Parathyroid adenoma (tissue), 2 donors: ENCODE data around the gene SH3GL3.

ENCODE experiments used
- H2AFZ ChIP-seq: fragments of 300-600 bp; sonication (generic); one replicate; pipeline ENCODE4 v1.7.0; 2017; ENCODE audit warnings: antibody characterized with exemption, mild to moderate bottlenecking
- H3K27ac ChIP-seq: fragments of 300-600 bp; sonication (generic); one replicate; pipeline ENCODE4 v1.7.0; 2017
- H3K27me3 ChIP-seq: fragments of 300-600 bp; sonication (generic); one replicate; pipeline ENCODE4 v1.7.0; 2017; ENCODE audit warnings: low read length; ENCODE audit not compliant: control insufficient read depth, insufficient read depth
- H3K36me3 ChIP-seq: fragments of 300-600 bp; sonication (generic); one replicate; pipeline ENCODE4 v1.7.0; 2017; ENCODE audit warnings: low read length; ENCODE audit not compliant: control insufficient read depth, insufficient read depth
- H3K4me1 ChIP-seq: fragments of 300-600 bp; sonication (generic); one replicate; pipeline ENCODE4 v1.7.0; 2017; ENCODE audit warnings: control low read depth
- H3K4me2 ChIP-seq: fragments of 300-600 bp; sonication (generic); one replicate; pipeline ENCODE4 v1.7.0; 2017; ENCODE audit warnings: low read length
- H3K4me3 ChIP-seq: fragments of 300-600 bp; sonication (generic); one replicate; pipeline ENCODE4 v1.7.0; 2017; ENCODE audit warnings: low read depth, low read length
- H3K79me2 ChIP-seq: fragments of 300-600 bp; sonication (generic); one replicate; pipeline ENCODE4 v1.7.0; 2017; ENCODE audit warnings: control low read depth
- H3K9ac ChIP-seq: fragments of 300-600 bp; sonication (generic); one replicate; pipeline ENCODE4 v1.7.0; 2017; ENCODE audit warnings: mild to moderate bottlenecking
- H3K9me3 ChIP-seq: fragments of 300-600 bp; sonication (generic); one replicate; pipeline ENCODE4 v1.7.0; 2017; ENCODE audit warnings: low read length; ENCODE audit not compliant: control insufficient read depth
- CTCF ChIP-seq: fragments of 300-600 bp; sonication (generic); IDR thresholded peaks from one replicate; pipeline ENCODE4 v1.7.0; 2017; ENCODE audit warnings: antibody characterized with exemption, mild to moderate bottlenecking
- donor health status: primary hyperparathyroidism.

The SH3GL3 gene

DNA sequence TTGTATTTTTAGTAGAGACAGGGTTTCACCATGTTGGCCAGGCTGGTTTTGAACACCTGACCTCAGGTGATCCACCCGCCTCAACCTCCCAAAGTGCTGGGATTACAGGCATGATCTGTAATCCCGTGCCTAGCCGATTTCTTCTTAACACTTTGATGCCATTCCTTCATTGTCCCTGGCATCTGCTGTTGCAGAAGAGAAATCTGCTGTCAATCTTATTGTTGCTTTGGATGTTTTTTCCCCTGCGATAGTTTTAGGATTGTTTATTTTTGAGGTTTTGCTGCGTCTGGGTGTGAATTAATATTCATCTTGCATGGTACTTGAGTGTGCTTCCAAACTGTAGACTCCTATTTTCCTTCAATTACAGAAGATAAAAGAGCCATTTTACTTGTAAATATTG is 107.4 kb downstream of the SH3GL3 start:
- no peaks in the 10 kb centered on the region for H3K79me2 ChIP-seq
- no peak overlapping the region for H3K27ac ChIP-seq
- no peaks in the 10 kb centered on the region for H3K27me3 ChIP-seq
- H3K4me3 ChIP-seq = no peak overlapping the region
- H3K9ac ChIP-seq = no peak overlapping the region
- TF ChIP-seq CTCF = no peak
- H3K9me3 ChIP-seq = no peaks in the 10 kb centered on the region
- no peaks in the 10 kb centered on the region for H3K36me3 ChIP-seq
- H3K4me1 ChIP-seq = no peaks in the 10 kb centered on the region
- no peak overlapping the region for H2AFZ ChIP-seq
- no peak overlapping the region for H3K4me2 ChIP-seq

GRCh38 chr15:83555383-83555782 is 108.2 kb downstream of the SH3GL3 start:
- no peaks in the 10 kb centered on the region for H3K9me3 ChIP-seq
- no peak for TF ChIP-seq CTCF

DNA sequence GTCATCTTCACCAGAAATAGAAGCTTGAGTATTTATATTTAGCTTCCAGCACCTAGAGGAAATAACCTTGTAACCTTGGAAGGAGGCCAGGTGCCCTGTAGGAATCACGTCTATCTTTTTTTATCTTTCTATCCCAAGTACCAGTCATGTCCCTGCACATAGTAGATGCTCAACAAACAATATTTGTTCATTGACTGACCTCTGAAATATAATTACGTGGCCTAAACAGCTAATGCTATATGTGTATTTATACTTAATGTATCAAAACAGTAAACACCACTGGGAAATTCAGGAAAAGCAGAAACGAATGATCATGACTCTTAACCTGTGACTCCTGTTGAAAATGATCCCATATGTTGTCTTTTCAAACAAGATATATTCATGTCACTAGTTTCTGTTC is 108.9 kb downstream of the SH3GL3 start:
- Histone ChIP-seq H3K9me3 (no peaks in the 10 kb centered on the region), H3K79me2 (no peaks in the 10 kb centered on the region), H3K4me3 (no peak overlapping the region), H3K4me1 (no peaks in the 10 kb centered on the region), H3K27me3 (no peaks in the 10 kb centered on the region), H2AFZ (no peak overlapping the region), H3K4me2 (no peak overlapping the region), H3K36me3 (no peaks in the 10 kb centered on the region), H3K27ac (no peak overlapping the region), H3K9ac (no peak overlapping the region)
- TF ChIP-seq CTCF = no peak

More at GRCh38 chr15:83555383-83555782, 108.2 kb downstream of the SH3GL3 start:
- no peak overlapping the region for H3K4me3 ChIP-seq
- H3K79me2 ChIP-seq = no peaks in the 10 kb centered on the region
- H3K27me3 ChIP-seq = no peaks in the 10 kb centered on the region
- H3K27ac ChIP-seq = no peak overlapping the region
- H3K36me3 ChIP-seq = no peaks in the 10 kb centered on the region
- H3K9ac ChIP-seq = no peak overlapping the region
- no peak overlapping the region for H3K4me2 ChIP-seq
- H2AFZ ChIP-seq = no peak overlapping the region
- H3K4me1 ChIP-seq = no peaks in the 10 kb centered on the region

DNA sequence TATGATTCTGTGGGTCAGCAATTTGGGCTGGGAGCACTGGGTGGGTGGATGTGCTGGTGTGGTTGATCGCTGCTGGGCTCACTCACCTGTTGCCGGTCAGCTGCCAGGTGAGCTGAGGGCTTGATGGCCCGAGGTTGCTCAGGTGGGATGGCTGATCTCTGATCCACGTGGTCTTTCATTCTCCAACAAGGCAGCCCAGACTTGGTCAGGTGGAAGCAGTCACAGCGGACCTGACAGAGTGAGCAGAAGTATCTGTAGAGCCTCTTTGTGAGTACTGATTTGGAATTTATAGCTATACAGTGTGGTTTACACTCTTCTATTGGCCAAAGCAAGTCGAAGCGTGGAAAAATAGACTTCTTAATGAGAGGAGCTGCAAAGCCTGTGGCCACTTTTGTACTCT is 109.6 kb downstream of the SH3GL3 start:
- Histone ChIP-seq H3K79me2 (no peaks in the 10 kb centered on the region), H3K36me3 (no peaks in the 10 kb centered on the region), H3K27me3 (no peaks in the 10 kb centered on the region), H3K4me2 (no peak overlapping the region), H3K9ac (no peak overlapping the region), H3K27ac (no peak overlapping the region), H3K4me3 (no peak overlapping the region), H2AFZ (no peak overlapping the region), H3K9me3 (no peaks in the 10 kb centered on the region), H3K4me1 (no peaks in the 10 kb centered on the region)
- no peak for TF ChIP-seq CTCF

GRCh38 chr15:83558146-83558545 is 111.0 kb downstream of the SH3GL3 start:
- Histone ChIP-seq H3K9me3 (no peaks in the 10 kb centered on the region), H3K4me2 (no peak overlapping the region), H3K9ac (no peak overlapping the region), H3K27me3 (no peaks in the 10 kb centered on the region), H2AFZ (no peak overlapping the region), H3K79me2 (no peaks in the 10 kb centered on the region), H3K4me1 (no peaks in the 10 kb centered on the region), H3K27ac (no peak overlapping the region), H3K36me3 (no peaks in the 10 kb centered on the region), H3K4me3 (no peak overlapping the region)
- TF ChIP-seq CTCF = no peak
